Chondrocyte (in vitro differentiated cells): ENCODE data around the gene ABLIM2. TPM values are rescaled to one million over a fixed set of nuclear protein-coding genes. Genes with fewer than 3 reads are reported as not detected.

Source experiments
- DNase-seq: peaks from one replicate; pipeline ENCODE4 v3.0.0; 2021; ENCODE audit warnings: mixed read lengths, low spot score
- H3K27ac Mint-ChIP-seq: one replicate; pipeline ENCODE4 v1.8.0; 2021; ENCODE audit warnings: mild to moderate bottlenecking, moderate library complexity, mixed read lengths; ENCODE audit not compliant: unreplicated experiment
- H3K27me3 Mint-ChIP-seq: 2 replicates; pipeline ENCODE4 v1.8.0; 2021; ENCODE audit warnings: low read depth, mixed read lengths
- H3K36me3 Mint-ChIP-seq: 2 replicates; pipeline ENCODE4 v1.8.0; 2021; ENCODE audit warnings: low read depth, mixed read lengths
- H3K4me1 Mint-ChIP-seq: 2 replicates; pipeline ENCODE4 v1.8.0; 2021; ENCODE audit warnings: low read depth, mild to moderate bottlenecking, mixed read lengths
- H3K4me3 Mint-ChIP-seq: one replicate; pipeline ENCODE4 v1.8.0; 2021; ENCODE audit warnings: mild to moderate bottlenecking, moderate library complexity, mixed read lengths; ENCODE audit not compliant: unreplicated experiment
- H3K9me3 Mint-ChIP-seq: 2 replicates; pipeline ENCODE4 v1.8.0; 2021; ENCODE audit warnings: low read depth, mixed read lengths
- total RNA-seq: library from RNA; stranded (reverse); gene quantifications from 3 replicates; pipeline ENCODE4 v1.2.1, GENCODE V29; 2021
- TF ChIP-seq, protein P1 (sequence below): fragments of 200-600 bp; sonication (generic); IDR thresholded peaks from 2 replicates; pipeline ENCODE4 v1.5.0; 2021; ENCODE audit warnings: antibody characterized with exemption, mild to moderate bottlenecking, moderate library complexity

The ABLIM2 gene
- total RNA-seq, 1 donor from 2014 or later, result 0.47 TPM

DNA sequence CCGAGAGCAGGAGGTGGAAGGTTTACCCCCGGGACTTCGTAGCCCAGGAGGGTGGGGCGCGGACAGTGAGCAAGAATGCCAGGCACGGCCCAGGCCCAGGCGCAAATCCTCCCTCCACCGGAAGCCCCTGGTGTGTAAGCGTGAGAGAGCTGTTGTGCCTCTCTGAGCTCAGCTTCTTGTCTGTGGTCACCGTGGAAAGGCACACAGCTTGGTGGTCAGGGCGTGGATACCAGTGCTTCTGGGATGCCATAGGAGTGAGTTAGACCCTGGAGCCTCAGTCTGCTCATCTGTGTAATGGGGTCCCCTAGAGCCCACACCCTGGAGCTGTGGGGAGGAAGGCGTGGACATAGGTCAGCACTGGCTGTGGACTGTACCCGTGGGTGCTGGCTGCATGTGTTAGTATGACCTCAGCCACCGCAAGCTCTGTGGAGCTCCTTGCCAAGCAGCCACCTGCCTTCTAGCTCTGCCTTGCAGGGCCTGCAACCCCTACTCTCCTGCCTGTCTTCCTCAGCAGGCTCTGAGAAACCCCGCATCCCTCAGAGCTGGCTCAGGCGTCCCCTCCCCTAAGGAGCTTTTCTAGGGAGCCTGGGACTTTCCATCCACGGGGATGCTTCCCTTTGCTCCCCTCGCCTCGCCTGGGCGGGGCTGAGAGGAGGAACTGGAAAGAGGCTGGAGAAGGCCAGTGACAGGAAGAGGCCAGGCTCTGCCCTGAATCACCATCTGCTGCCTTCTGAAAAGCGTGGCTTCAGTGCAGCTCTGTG lies 190.9 kb downstream of the ABLIM2 start:
- Mint-ChIP-seq H3K9me3 (no peaks in the 10 kb centered on the region), H3K27ac (peak overlapping the region; percentile 41), H3K27me3 (peaks cover 2% of the 10 kb centered on the region), H3K36me3 (no peaks in the 10 kb centered on the region), H3K4me3 (no peak overlapping the region), H3K4me1 (peaks cover 43% of the 10 kb centered on the region)
- TF ChIP-seq, protein P1, sequence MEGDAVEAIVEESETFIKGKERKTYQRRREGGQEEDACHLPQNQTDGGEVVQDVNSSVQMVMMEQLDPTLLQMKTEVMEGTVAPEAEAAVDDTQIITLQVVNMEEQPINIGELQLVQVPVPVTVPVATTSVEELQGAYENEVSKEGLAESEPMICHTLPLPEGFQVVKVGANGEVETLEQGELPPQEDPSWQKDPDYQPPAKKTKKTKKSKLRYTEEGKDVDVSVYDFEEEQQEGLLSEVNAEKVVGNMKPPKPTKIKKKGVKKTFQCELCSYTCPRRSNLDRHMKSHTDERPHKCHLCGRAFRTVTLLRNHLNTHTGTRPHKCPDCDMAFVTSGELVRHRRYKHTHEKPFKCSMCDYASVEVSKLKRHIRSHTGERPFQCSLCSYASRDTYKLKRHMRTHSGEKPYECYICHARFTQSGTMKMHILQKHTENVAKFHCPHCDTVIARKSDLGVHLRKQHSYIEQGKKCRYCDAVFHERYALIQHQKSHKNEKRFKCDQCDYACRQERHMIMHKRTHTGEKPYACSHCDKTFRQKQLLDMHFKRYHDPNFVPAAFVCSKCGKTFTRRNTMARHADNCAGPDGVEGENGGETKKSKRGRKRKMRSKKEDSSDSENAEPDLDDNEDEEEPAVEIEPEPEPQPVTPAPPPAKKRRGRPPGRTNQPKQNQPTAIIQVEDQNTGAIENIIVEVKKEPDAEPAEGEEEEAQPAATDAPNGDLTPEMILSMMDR, result no peak
- no peak for DNase-seq

DNA sequence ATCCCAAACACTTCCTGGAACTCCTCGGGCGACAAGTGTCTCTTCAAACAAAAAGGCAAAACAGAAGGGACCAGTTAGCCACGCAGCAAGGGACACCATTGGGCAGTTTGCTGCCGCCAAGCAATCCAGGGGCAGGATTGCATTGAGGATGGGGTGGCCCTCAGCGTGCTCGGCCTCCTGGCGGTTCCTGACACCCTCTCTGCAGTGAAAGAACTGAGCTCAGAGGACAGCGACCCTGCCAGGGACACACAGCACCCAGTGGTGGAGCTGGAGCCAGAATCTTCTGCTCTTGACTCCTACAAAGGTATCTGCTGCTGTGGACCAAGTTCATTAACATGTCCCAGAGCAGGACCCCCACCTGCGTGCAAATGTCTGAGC lies 191.6 kb downstream of the ABLIM2 start:
- no peak for DNase-seq
- Mint-ChIP-seq H3K4me3 (no peak overlapping the region), H3K36me3 (no peaks in the 10 kb centered on the region), H3K27me3 (peaks cover 2% of the 10 kb centered on the region), H3K9me3 (no peaks in the 10 kb centered on the region), H3K4me1 (peaks cover 39% of the 10 kb centered on the region), H3K27ac (no peak overlapping the region)
- TF ChIP-seq, protein P1, result no peak

DNA sequence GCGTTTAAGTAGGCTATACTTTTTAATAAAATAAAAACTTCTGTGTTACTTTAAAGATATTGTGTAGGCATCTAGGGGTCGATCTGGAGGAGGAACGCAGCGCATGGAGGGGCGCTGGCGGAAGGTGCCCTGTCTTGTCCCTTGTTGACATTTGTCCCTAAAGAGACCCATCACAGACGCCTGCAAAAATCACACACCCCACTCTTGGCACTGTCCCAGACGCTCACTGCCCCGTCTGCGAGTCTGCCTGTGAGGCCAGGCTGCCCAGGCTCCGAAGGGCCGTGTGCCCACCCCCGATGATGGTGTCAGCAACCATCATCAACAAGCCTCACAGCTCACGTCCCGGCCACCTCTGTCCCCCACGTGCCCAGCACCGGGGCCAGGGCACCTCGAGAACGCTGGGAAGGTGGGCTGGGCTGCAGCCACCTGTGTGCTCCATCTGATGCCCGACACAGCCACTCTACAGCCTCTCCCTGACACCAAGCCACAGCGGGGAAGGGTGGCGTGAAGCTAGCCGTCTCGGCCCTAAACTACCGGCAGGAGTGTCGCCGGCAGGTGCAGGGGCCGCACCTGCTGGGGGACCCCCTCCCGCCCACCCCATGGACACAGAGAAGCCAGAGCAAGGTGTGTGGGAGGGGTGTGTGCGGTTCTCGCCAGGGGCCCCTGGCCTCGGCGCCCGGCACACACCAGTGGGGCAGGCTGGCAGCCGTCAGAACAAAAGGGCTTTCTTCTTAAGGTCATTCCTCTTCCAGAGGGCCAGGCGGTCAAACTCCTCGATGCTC lies 192.1 kb downstream of the ABLIM2 start:
- DNase-seq, result no peak
- Mint-ChIP-seq H3K27me3 (peaks cover 2% of the 10 kb centered on the region), H3K4me3 (no peak overlapping the region), H3K27ac (no peak overlapping the region), H3K36me3 (no peaks in the 10 kb centered on the region), H3K4me1 (peaks cover 39% of the 10 kb centered on the region), H3K9me3 (no peaks in the 10 kb centered on the region)
- TF ChIP-seq, protein P1, result no peak

DNA sequence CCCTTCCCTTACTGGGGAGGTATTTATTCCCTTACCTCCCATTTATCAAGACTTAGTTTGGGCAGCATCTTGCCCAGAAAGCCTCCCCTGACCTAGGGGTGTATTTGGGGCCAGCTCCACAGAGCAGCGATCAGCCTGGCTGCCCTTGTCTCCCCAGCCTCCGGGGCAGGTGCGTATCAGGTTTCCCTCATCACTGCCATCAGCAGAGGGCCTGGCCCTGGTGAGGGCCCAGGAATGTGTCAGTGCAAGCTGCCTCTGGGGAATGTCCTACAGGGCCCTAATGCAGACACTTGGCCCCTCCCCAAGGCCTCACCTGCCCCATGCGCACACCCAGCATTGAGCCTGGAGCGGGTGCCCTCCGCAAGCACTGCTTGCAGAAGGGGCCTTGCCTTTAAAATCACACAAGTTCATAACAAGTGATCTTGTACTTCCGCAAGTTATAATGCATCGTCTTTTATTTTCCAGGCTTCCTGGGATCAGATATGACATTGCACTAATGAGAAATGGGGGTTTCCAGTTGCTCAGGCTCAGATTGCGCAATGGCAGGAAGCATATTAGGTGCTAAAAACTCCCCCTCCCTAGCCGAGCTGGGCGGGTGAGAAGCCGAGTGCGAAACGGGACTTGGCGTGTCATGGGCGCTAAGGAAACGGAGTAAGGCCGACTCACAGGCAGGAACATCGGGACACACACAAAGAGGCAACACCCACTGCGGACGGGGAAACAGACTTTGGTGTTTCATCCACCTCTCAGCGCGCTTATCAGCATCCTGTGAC lies 193.5 kb downstream of the ABLIM2 start:
- H3K4me1 Mint-ChIP-seq, result peaks cover 33% of the 10 kb centered on the region
- H3K27me3 Mint-ChIP-seq, result peaks cover 2% of the 10 kb centered on the region
- no peak for DNase-seq
- H3K36me3 Mint-ChIP-seq, result no peaks in the 10 kb centered on the region
- no peak overlapping the region for H3K27ac Mint-ChIP-seq
- TF ChIP-seq, protein P1, result no peak
- no peaks in the 10 kb centered on the region for H3K9me3 Mint-ChIP-seq
- H3K4me3 Mint-ChIP-seq, result no peak overlapping the region

DNA sequence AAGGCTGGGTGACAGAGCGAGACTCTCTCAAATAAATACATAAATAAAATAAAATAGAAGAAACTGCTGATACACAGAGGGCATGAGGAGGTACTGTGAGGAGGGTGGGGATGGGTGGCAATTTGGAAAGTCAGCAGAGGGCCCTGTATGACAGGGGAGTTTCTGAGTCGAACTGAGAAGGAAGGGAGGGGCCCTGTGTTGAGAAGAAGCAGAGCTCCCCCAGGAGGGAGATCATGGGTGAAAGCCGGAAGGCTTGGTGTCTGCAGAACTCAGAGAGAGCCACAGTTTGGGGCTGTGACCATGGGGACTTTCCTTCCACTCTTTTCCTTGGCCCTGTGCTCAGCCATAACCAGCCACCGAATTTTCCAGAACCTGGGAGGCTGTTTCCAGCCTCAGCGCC lies 194.2 kb downstream of the ABLIM2 start:
- no peaks in the 10 kb centered on the region for H3K9me3 Mint-ChIP-seq
- DNase-seq, result no peak
- TF ChIP-seq, protein P1, result no peak
- H3K27me3 Mint-ChIP-seq, result peaks cover 2% of the 10 kb centered on the region
- H3K27ac Mint-ChIP-seq, result peak overlapping the region; percentile 22
- peaks cover 27% of the 10 kb centered on the region for H3K4me1 Mint-ChIP-seq
- no peak overlapping the region for H3K4me3 Mint-ChIP-seq
- no peaks in the 10 kb centered on the region for H3K36me3 Mint-ChIP-seq
